NCI-H2227 (cell line): Measurements from ENCODE around the gene CAMK1D.
A peak's percentile ranks its signal among the peaks of the same experiment; 100 is the strongest.

Source experiments
- DNase-seq: peaks from one replicate; lab custom pipeline; 2025; ENCODE audit not compliant: unreplicated experiment; lab: John Stamatoyannopoulos, UW

Gene CAMK1D

DNA sequence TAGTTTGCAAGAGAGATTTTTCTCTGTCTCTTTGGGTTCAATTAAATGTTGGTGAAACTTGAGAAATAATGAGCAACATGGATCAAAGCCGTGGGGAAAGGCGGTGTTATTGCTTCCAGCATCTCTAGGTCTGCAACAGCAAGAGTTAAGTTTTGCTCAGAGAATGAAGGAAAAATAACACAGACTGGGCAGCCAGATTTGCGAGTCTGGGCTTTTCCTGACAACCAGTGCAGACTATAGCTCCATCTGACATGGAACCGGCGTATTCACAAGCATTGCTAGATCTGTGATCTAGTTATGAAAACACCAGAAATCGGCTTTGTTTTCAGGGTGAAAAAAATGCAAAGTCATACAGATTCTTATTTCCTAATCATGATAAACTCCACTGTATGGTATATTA lies 110.4 kb downstream of the CAMK1D start:
- DNase-seq, result no peak

DNA sequence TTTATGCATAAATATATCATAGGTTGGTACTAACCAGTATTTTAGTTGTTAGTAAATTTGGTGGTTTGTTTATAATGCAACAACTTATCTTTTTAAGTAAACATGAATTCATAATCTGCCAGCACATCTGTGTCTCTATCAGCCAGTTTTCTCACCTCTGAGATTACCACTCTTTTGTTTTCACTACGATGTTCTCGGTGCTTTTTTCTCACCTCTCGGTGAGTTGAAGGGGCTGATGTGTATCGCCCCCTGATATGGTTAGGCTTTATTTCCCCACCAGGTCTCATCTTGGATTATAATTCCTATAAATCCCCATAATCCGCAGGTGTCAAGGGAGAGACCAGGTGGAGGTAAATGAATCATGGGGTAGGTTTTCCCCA lies 114.1 kb downstream of the CAMK1D start:
- no peak for DNase-seq

DNA sequence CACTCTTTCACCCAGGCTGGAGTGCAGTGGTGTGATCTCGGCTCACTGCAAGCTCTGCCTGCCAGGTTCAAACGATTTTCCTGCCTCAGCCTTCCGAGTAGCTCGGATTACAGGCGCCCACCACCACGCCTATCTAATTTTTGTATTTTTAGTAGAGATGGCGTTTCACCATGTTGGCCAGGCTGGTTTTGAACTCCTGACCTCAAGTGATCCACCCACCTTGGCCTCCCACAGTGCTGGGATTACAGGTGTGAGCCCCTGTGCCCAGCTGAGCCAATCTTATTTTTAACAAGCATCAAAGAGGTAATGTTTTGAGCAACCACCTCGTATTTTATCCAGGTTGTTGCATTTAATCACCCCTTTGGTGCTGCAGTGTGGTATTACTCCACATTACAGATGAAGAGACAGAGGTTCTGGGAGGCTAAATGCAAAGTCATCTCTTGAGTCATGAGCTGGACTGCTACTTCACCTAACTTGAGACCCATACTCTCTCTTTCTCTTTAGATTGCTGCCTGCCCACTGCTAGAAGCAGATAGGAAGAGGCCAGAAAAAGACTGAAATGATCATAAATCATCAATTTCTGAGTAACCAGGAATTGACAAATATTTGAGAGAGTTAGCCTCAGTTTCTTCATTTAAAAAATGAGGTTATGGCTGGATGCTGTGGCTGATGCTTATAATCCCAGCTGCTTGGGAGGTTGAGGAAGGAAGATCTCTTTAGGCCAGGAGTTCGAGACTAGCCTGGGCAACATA lies 116.2 kb downstream of the CAMK1D start:
- no peak for DNase-seq

DNA sequence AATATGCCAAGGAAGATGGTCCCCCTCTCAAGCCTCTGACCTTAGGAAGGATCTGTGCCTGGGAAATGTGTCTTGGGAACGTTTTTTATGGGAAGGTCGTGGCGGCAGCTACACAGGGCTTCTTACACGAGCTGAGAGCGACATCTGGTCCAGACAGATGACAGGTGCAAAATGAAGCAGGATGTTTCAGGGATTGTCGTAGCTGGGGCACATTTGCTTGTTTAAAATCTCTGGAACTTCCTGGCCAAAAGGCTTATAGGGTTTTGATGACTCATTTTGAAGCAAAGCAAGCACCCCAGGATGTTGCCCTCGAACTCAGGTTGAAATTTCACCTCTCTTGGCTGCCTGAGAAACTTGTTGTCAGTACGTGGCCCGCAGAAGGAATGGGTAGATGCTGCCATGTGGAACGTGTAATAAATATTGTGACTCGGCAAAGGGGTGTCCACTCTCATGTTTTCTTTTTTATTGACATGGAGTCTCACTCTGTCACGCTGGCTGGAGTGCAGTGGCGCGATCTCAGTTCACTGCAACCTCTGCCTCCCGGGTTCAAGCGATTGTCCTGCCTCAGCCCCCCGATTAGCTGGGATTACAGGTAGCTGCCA lies 117.5 kb downstream of the CAMK1D start:
- DNase-seq, result no peak

DNA sequence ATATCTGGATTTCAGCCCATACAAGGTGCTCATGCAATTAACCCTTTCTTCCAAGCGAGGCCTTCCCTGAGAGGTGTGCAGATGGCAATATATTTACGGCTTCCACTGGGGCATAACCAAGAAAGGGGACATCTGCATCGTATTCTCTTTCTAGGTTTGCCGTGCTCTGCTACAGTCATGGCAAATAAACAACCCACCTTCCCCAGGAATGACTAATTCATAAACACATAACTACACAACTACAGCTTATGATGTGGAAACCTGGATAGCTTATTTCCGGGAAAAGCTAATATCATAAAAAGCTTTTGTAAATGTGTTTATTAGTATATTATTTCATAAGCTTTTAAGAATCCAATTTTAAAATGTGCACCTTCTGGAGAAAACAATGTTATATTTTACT lies 120.0 kb downstream of the CAMK1D start:
- DNase-seq, result no peak

DNA sequence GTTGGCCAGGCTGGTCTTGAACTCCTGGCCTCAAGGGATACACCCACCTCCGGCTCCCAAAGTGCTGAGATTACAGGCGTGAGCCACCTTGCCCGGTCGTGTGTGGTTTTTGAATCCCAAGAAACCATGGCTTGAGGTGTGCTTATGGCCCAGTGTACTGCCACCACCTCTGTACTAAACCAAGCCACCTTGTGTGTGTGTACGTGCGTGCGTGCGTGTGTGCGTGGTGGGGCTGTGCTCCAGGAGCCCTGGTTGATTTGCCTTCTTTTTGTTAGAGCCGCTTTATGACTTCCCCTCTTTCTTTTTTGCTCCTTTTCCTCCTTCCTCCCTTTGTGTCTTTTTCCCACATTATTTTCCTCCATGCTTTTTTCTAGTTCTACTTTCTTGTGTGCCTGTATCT lies 121.4 kb downstream of the CAMK1D start:
- DNase-seq, result no peak

DNA sequence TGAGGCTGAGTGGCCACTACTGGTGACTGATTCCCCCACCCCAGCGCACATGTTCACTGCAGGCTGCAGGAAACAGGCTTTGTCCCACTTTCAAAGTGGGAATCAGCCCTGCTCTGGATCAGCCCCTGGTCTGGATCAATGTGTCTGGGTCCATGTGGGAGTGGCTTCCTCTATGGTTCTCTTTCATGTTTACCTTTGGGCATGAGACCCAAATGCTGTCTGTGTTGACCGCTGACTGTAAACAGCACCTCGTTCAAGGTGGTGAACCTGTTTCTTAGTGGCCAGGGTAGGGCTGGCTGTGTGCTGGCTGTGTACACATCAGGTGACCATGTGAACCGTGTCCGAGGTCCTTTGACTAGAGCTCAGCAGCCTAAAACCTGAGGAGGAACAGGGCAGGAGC lies 121.8 kb downstream of the CAMK1D start:
- DNase-seq, result no peak

DNA sequence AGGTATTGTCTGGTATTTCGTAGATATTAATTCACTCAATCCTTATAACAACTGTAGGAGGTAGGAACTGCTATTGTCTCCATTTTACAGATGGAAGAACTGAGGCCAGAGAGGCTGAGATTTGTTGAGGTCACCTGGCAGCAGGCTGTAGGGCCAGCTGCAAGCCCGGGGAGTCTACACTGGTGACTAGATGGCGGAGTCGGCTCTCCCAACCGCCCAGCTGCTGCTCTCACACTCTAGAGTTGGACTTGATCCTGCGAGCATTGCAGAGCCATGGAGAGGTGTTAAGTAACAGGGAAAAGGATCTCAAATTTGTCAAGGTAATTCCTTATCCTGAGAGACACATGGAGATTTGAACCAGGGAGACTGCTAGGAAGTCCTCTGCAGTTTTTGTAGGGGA lies 124.1 kb downstream of the CAMK1D start:
- no peak for DNase-seq

DNA sequence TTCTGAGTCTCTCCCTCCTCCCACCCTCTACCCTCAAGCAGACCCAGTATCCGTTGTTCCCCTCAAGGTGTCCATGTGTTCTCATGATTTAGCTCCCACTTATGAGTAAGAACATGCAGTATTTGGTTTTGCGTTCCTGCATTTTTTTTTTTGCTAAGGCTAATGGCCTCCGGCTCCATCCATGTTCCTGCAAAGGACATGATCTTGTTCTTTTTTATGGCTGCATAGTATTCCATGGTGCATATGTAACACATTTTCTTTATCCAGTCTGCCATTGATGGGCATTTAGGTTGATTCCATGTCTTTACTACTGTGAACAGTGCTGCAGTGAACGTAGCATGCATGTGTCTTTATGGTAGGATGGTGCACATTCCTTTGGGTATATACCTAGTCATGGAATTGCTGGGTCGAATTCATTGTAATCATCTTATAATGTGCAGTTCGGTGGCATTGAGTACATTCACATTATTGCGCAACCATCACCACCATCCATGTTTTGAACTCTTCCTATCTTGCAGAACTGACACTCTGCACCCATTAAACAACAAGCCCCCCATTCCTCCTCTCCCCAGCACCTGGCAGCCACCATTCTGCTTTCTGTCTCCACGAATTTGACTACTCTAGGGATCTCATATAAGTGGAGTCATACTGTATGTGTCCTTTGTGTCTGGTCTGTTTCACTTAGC lies 125.5 kb downstream of the CAMK1D start:
- no peak for DNase-seq

DNA sequence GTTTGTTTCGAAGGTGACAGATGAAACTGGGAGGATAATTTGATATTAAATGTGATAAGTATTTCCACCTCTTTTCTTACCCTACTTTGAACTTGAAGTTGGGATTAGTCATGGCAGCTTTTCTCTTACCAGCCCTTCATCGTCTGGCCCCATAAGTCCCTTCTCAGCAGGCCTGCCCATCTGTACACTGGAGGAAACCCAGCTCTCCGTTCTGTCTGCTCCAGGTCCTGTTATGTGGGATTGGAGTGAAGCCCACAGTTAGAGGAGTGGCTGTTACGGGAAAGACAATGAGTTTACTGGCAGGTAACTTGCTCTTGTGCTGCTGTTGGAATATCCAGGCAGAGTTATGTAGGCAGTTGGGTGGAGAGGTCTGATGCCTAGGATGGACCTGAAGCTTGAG lies 127.3 kb downstream of the CAMK1D start:
- no peak for DNase-seq

DNA sequence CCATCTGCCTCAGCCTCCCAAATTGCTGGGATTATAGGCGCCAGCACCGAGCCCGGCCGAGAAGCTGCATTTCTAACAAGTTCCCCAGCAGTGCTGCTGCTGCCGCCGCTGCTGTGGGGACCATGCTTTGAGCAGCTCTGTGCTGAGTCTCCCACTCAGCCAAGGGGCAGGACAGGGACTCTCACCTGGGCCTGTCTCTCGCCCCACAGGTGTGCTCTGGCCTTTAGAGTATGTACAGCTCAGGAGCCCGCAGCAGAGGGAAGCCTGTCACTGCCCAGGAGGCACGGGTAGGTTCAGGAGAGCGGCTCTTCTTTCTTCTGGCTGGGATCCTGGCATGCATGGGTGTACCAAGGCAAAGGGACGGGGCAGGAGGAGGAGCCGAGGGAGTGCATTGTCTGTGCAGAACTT lies 130.1 kb downstream of the CAMK1D start:
- no peak for DNase-seq

DNA sequence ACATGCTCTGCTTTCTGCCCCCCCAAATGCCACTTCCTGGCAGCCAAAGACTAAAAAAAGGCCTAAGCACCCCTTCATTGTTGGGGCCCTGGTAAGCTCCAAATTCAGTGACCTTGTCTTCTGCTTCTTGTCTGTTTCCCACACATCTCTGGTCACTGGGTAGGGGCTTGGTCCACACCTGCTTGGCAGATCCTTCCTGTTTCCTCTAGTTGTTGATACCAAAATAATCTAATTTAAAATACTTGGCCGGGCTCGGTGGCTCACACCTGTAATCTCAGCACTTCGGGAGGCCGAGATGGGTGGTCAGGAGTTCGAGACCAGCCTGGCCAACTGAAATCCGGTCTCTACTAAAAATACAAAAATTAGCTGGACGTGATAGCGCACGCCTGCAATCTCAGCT lies 130.6 kb downstream of the CAMK1D start:
- no peak for DNase-seq

DNA sequence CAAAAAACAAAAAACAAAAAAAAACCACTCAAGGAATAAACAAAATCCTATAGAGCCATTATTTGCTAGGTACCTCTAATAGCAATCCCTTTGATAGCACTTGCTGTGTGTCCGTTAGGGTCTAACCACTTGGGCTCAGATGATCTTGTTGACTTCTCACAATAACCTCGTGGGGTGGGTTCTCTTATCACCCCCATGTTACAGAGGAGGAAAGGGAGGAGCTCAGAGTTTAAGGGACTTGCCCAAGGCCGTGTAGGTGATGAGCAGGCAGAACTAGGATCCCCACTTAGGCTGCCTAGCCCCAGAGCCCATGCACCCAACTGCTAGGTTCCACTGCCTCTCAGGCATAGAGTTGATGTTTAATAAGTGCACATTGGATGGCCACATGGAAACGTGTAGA lies 131.1 kb downstream of the CAMK1D start:
- DNase-seq, result no peak

DNA sequence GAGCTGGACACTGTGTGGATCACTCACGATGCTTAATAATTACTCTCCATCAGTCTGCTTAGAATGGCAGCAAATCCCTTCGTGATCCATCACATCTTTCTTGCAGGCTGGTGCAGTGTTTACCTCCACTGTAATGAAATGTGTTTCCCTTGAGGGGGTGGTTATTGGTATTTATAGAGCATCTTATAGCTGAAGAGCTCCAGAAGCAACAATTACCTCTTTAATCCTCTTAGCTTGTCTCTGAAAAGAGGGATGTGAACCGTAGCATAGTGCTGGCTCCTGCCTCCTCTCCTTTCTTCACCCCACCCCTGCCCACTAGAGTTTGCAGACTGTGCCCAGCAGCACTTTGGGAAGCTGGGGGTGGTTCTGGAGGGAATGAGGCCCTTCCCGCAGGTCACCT lies 132.6 kb downstream of the CAMK1D start:
- peak; percentile 64 for DNase-seq

DNA sequence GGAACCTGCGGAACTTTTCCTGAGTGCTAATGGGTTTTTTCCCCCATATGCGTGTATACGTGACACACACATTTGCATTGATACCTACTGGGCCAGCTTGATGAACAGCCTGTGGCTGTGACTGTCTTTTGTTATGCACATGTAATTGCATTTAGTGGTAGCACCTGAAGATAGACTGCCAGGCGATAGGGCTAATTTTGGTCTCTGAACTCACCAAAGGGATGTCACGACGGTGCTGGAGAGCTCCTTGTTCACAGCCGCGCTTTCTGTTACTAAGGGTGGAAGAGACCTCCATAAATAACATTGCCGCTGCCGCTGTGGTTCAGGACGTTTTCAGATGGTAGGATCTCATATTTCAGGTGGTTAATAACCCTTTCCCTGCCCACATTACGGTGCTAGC lies 133.2 kb downstream of the CAMK1D start:
- peak; percentile 9 for DNase-seq

DNA sequence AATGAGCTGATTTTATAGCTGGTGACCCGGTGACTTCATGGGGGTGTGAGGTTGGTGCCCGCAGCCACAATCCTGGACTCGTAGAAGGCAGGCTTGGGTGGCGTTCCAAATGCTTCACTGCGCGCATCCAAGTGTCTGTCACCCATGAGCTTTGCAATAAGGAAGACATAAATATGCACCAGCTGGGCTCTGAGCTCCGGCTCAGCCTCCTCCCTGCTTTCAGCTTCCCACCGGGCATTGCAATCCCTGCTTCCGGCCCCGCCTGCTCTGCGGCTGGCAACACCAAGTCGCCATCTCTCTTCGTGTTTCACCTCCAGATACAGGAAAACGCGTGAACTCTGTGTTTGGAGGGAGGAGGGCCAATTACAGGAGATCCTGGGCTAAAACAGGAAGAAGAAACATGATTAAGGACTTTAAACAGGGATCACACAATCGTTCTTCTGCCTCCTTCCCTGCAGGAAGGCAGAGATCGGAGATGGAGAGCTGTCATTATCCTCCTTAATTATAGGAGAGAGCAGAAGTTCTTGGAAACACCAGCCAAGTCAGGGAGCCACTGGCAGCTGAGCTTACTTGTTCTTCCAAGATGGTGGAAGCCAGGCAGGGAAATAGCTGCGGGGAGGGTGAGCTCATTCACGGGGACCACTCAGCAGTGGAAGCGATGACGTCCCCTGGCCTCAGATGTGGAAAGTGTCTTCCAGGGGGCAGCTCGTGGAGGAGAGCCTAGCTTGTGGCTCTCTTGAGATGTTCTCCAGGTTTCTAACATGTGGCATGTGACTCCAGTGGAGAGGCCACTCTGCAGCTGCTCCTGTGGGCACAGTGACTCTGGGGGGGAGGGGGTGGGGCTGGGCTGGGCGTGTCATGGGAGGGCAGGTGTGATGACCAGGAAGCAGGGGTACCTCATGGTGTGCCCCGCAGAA lies 134.9 kb downstream of the CAMK1D start:
- peak; percentile 89 for DNase-seq

DNA sequence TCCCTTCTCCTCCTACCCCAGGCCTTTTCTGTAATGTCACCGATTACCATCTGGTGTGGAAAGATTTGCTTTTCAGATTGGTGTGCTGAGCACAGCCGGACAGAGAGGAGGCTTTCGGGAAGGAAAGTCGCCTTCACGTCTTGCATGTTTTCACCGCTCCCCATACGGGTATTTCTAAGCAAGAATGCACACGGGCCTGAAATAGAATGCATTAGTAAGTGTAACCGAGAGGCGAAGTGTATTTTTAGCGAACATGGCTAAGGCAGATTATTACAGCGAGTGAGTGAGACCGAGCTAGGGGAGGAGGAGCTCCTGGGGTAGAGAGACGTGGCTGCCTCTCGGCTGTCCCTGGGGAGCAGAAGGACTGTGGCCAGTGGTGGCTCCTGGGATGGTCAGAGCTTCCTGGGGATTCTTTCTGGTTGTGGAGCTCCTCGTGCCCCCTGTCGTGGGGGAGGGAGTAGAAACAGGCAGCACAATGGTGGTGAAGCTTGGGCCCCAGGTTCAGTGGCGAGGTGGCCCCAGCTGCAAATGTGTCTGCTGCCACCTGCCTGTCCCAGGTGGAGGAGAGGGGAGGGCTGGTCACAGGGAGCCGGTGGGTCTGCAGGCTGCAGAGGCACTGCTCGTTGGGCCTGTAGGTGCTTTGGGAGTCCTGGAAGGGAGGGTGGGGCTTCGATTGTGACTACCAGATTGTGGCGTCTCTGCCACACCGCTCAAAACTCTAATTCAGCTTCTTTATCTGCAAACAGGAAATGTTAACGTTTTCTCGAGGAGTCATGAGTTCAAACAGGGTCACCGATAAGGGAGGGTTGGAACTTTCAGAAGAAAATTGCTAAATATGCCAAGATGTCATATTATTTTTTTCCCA lies 135.8 kb downstream of the CAMK1D start:
- DNase-seq, result peak; percentile 59

DNA sequence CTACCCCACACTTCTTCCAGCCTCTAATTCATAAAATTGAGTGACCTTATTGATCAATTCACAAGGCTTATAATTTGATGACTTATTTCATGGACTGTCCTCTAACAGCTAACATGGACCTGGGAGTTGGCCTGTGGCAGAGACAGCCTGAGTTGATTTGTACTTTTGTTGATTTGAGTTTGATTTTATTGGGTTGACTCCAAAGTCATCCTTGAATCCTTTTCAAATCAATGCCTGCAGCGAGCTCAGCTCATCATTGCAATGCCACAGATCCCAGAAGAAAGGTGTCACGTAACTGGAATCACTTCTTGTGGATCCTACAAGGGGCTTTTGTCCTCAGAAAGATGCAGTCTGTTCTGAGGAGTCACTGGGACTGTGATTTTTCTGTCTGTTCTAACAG lies 138.0 kb downstream of the CAMK1D start:
- no peak for DNase-seq

DNA sequence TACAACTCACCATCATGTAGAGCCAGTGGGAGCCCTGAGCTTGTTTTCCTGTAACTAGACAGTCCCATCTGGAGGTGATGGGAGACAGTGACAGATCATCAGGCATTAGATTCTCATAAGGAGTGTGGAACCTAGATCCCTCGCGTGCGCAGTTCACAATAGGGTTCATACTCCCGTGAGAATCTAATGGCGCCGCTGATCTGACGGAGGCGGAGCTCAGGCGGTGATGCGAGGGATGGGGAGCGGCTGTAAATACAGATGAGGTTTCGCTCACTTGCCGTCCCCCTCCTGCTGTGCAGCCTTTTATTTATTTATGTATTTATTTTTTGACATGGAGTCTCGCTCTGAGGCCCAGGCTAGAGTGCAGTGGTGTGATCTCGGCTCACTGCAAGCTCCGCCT lies 139.3 kb downstream of the CAMK1D start:
- DNase-seq, result no peak

DNA sequence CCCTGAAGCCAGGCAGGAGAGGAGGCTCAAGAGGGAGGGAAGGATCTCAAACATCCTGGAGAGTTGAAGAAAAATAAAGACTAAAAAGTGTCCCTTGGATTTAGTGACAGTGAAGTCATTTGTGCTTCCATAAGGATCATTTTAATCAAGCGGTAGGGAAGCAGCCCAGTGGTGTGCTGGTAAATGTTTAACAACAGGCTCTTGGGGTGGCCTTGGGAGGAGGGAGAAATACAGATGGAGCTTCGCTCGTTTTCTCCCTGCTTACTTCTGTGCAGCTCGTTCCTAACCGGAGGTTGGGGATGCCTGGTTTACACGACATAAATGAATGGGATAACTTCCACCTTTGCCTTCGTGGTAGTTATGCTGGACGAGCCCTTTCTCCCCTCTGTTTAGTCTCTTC lies 140.0 kb downstream of the CAMK1D start:
- DNase-seq, result no peak

DNA sequence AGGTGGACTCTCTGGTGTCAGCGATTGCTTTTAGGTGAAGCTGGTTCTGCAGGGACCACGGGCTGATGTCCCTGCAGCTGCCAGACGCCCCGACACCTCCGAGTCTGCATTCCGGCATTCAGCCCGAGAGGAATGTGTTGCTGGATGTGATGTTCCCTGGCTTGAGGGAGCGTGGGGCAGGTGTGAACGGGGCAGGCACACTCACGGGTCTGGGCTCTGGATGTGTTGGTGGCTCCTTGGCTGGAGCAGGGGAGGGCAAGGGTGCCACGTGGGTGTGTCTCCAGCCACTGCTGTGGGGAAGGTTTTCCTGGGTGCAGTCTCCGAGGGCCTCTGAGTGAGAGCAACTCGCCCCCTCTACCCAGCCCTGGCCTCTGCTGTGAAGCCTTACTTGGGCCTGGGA lies 140.5 kb downstream of the CAMK1D start:
- DNase-seq, result no peak
